HEK293 (cell line): ENCODE measurements around the gene MTX1.

Source experiments
- BCL11A ChIP-seq: fragments of 450-650 bp; formaldehyde crosslinking; IDR thresholded peaks from 2 replicates; pipeline ENCODE4 v1.5.1; 2016; ENCODE audit warnings: low read depth, missing biosample characterization, missing genetic modification characterization
- BCL6B ChIP-seq: fragments of 450-650 bp; formaldehyde crosslinking; IDR thresholded peaks from 2 replicates; pipeline ENCODE4 v1.5.1; 2017; ENCODE audit warnings: missing biosample characterization, missing genetic modification characterization
- CTCF ChIP-seq: fragments of 450-650 bp; formaldehyde crosslinking; IDR thresholded peaks from 2 replicates; pipeline ENCODE4 v1.5.1; 2016; ENCODE audit warnings: missing biosample characterization, missing genetic modification characterization
- KLF17 ChIP-seq: fragments of 450-650 bp; formaldehyde crosslinking; IDR thresholded peaks from 2 replicates; pipeline ENCODE4 v1.5.1; 2016; ENCODE audit warnings: missing biosample characterization, missing genetic modification characterization
- KLF8 ChIP-seq: fragments of 450-650 bp; formaldehyde crosslinking; IDR thresholded peaks from 2 replicates; pipeline ENCODE4 v1.5.1; 2016; ENCODE audit warnings: missing biosample characterization, missing genetic modification characterization
- OVOL3 ChIP-seq: fragments of 450-650 bp; formaldehyde crosslinking; IDR thresholded peaks from 2 replicates; pipeline ENCODE4 v1.5.1; 2016; ENCODE audit warnings: missing biosample characterization, missing genetic modification characterization
- PATZ1 ChIP-seq: fragments of 450-650 bp; formaldehyde crosslinking; IDR thresholded peaks from 2 replicates; pipeline ENCODE4 v1.5.1; 2016; ENCODE audit warnings: missing biosample characterization, missing genetic modification characterization
- RBAK ChIP-seq: fragments of 450-650 bp; formaldehyde crosslinking; IDR thresholded peaks from 2 replicates; pipeline ENCODE4 v1.5.1; 2016; ENCODE audit warnings: missing biosample characterization, missing genetic modification characterization
- TRIM28 ChIP-seq: IDR thresholded peaks from 2 replicates; pipeline ENCODE4 v1.6.1; 2011; ENCODE audit warnings: low read length, control low read depth, borderline replicate concordance
- YY1 ChIP-seq: fragments of 450-650 bp; formaldehyde crosslinking; IDR thresholded peaks from 2 replicates; pipeline ENCODE4 v1.5.1; 2018; ENCODE audit warnings: missing biosample characterization, missing genetic modification characterization
- ZBTB6 ChIP-seq: fragments of 450-650 bp; formaldehyde crosslinking; IDR thresholded peaks from 2 replicates; pipeline ENCODE4 v1.5.1; 2017; ENCODE audit warnings: missing biosample characterization, missing genetic modification characterization
- ZIC2 ChIP-seq: fragments of 450-650 bp; formaldehyde crosslinking; IDR thresholded peaks from 2 replicates; pipeline ENCODE4 v1.5.1; 2016; ENCODE audit warnings: missing biosample characterization, missing genetic modification characterization
- ZNF140 ChIP-seq: fragments of 450-650 bp; formaldehyde crosslinking; IDR thresholded peaks from 2 replicates; pipeline ENCODE4 v1.5.1; 2016; ENCODE audit warnings: missing biosample characterization, missing genetic modification characterization
- ZNF223 ChIP-seq: fragments of 450-650 bp; formaldehyde crosslinking; IDR thresholded peaks from 2 replicates; pipeline ENCODE4 v1.5.1; 2016; ENCODE audit warnings: missing biosample characterization, missing genetic modification characterization
- ZNF266 ChIP-seq: fragments of 450-650 bp; formaldehyde crosslinking; IDR thresholded peaks from 2 replicates; pipeline ENCODE4 v1.5.1; 2016; ENCODE audit warnings: missing biosample characterization, missing genetic modification characterization, low read depth
- ZNF335 ChIP-seq: fragments of 450-650 bp; formaldehyde crosslinking; conservative IDR thresholded peaks from 2 replicates; pipeline ENCODE4 v1.5.1; 2016; ENCODE audit warnings: missing biosample characterization, missing genetic modification characterization
- ZNF341 ChIP-seq: fragments of 450-650 bp; formaldehyde crosslinking; IDR thresholded peaks from 2 replicates; pipeline ENCODE4; 2016; ENCODE audit warnings: low read depth, missing biosample characterization, missing genetic modification characterization
- ZNF366 ChIP-seq: fragments of 450-650 bp; formaldehyde crosslinking; conservative IDR thresholded peaks from 2 replicates; pipeline ENCODE4 v1.5.1; 2016; ENCODE audit warnings: missing biosample characterization, missing genetic modification characterization
- ZNF398 ChIP-seq: fragments of 450-650 bp; formaldehyde crosslinking; IDR thresholded peaks from 2 replicates; pipeline ENCODE4 v1.5.1; 2017; ENCODE audit warnings: missing biosample characterization, missing genetic modification characterization
- ZNF416 ChIP-seq: fragments of 450-650 bp; formaldehyde crosslinking; IDR thresholded peaks from 2 replicates; pipeline ENCODE4 v1.5.1; 2016; ENCODE audit warnings: missing biosample characterization, missing genetic modification characterization
- ZNF513 ChIP-seq: fragments of 450-650 bp; IDR thresholded peaks from 2 replicates; pipeline ENCODE4 v1.5.1; 2018; ENCODE audit warnings: missing biosample characterization, missing genetic modification characterization
- ZNF530 ChIP-seq: fragments of 450-650 bp; formaldehyde crosslinking; IDR thresholded peaks from 2 replicates; pipeline ENCODE4 v1.5.1; 2016; ENCODE audit warnings: low read depth, missing biosample characterization, missing genetic modification characterization
- ZNF561 ChIP-seq: fragments of 450-650 bp; IDR thresholded peaks from 2 replicates; pipeline ENCODE4 v1.5.1; 2018; ENCODE audit warnings: missing biosample characterization, missing genetic modification characterization, borderline replicate concordance
- ZNF785 ChIP-seq: fragments of 450-650 bp; formaldehyde crosslinking; IDR thresholded peaks from 2 replicates; pipeline ENCODE4 v1.5.1; 2016; ENCODE audit warnings: missing biosample characterization, missing genetic modification characterization
- ZNF792 ChIP-seq: fragments of 450-650 bp; formaldehyde crosslinking; IDR thresholded peaks from 2 replicates; pipeline ENCODE4 v1.5.1; 2016; ENCODE audit warnings: missing biosample characterization, missing genetic modification characterization
- ZNF843 ChIP-seq: fragments of 450-650 bp; formaldehyde crosslinking; IDR thresholded peaks from 2 replicates; pipeline ENCODE4 v1.5.1; 2016; ENCODE audit warnings: missing biosample characterization, missing genetic modification characterization
- ZSCAN23 ChIP-seq: fragments of 450-650 bp; formaldehyde crosslinking; IDR thresholded peaks from 2 replicates; pipeline ENCODE4 v1.5.1; 2016; ENCODE audit warnings: missing biosample characterization, missing genetic modification characterization

The MTX1 gene

GRCh38 chr1:155244368-155245162 is 36.1 kb downstream of the MTX1 start (continued):
- peak; percentile 73 for TF ChIP-seq ZNF513
- TF ChIP-seq ZNF792 (tag by site-specific recombination) = peak; percentile 94
- peak; percentile 99 for TF ChIP-seq ZIC2 (tag by site-specific recombination)
- peak; percentile 100 for TF ChIP-seq BCL11A
- peak; percentile 74; the same call in 1 of the 2 replicates for TF ChIP-seq ZNF266 (tag by site-specific recombination)
- TF ChIP-seq CTCF (tag by site-specific recombination) = peak; percentile 87; the same call in 1 of the 2 replicates
- TF ChIP-seq ZNF416 = peak; percentile 65; the same call in 1 of the 2 replicates
- peak; percentile 100 for TF ChIP-seq ZSCAN23 (tag by site-specific recombination)
- TF ChIP-seq ZNF785 = peak; percentile 100
- peak; percentile 99 for TF ChIP-seq ZNF561 (tag by site-specific recombination)
- TF ChIP-seq BCL6B (tag by site-specific recombination) = peak; percentile 82
- peak; percentile 99 for TF ChIP-seq ZNF843 (tag by site-specific recombination)
- TF ChIP-seq RBAK (tag by site-specific recombination) = peak; percentile 92
- TF ChIP-seq ZNF335 (tag by site-specific recombination) = peak; percentile 83
- peak; percentile 38; the same call in 1 of the 2 replicates for TF ChIP-seq ZNF140
- peak; percentile 99 for TF ChIP-seq ZNF398 (tag by site-specific recombination)
- peak; percentile 90; the same call in 1 of the 2 replicates for TF ChIP-seq ZNF530 (tag by site-specific recombination)
- TF ChIP-seq PATZ1 (tag by site-specific recombination) = peak; percentile 99
- TF ChIP-seq ZNF341 = peak; percentile 81
- TF ChIP-seq ZBTB6 (tag by site-specific recombination) = peak; percentile 95
- peak; percentile 99 for TF ChIP-seq OVOL3 (tag by site-specific recombination)
- peak; percentile 89 for TF ChIP-seq ZNF223 (tag by site-specific recombination)
- peak; percentile 100 for TF ChIP-seq KLF17 (tag by site-specific recombination)
- peak; percentile 100 for TF ChIP-seq KLF8 (tag by site-specific recombination)
- peak; percentile 100 for TF ChIP-seq ZNF366 (tag by site-specific recombination)
- peak; percentile 99 for TF ChIP-seq TRIM28
- peak; percentile 92 for TF ChIP-seq YY1 (tag by site-specific recombination)
